ENCODE measurements around the gene SPOPL. TPM values are rescaled to one million over a fixed set of nuclear protein-coding genes. Genes with fewer than 3 reads are reported as not detected.

Gene SPOPL
- total RNA-seq, 1 experiment from 2014 or later, result 13.6 TPM

DNA sequence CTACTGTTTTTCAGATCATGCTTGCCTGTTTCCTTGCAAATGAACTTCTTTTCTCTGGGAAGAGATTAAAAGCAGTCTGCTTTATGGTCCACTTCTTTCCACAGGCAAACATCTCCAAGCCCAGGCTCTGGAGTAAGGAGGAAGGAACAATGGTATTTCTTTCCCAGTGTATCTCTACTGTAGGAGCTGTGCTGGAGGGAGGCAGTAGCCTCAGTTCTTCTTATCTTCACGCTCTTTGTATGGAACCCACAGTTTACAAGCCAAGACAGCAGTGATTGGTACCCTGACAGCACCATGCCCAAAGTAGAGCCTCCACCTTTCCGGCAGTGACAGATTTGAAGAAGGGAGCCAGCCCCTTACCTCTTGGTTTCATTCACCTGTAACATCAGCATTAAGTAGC lies 35.2 kb downstream of the SPOPL start:
- Histone ChIP-seq H2BK12ac (ENCODE audit: insufficient read length, low read depth, low read length) (no peak overlapping the region), H2AK5ac (ENCODE audit: insufficient read length, low read length) (no peak overlapping the region), H2BK120ac (ENCODE audit: low read depth, low read length, poor library complexity, severe bottlenecking) (no peak overlapping the region), H3K23ac (ENCODE audit: insufficient read length, low read depth, low read length) (no peak overlapping the region), H3K18ac (ENCODE audit: insufficient read length, low read depth, low read length) (no peak overlapping the region), H3K4me2 (ENCODE audit: insufficient read depth, insufficient read length, low read length) (no peak overlapping the region), H3K27ac (ENCODE audit: insufficient read length, low read depth, low read length) (no peak overlapping the region), H3K23me2 (ENCODE audit: insufficient read length, low read depth, low read length, poor library complexity, severe bottlenecking) (no peaks in the 10 kb centered on the region), H2BK5ac (ENCODE audit: insufficient read length, low read length) (no peak overlapping the region), H4K20me1 (ENCODE audit: control insufficient read depth, insufficient read depth, insufficient read length) (no peaks in the 10 kb centered on the region), H3K9ac (ENCODE audit: extremely low read depth, insufficient read length, low read length) (no peak overlapping the region), H3K79me1 (ENCODE audit: insufficient read depth, low read depth, low read length, poor library complexity, severe bottlenecking) (no peaks in the 10 kb centered on the region), H4K91ac (ENCODE audit: insufficient read length, low read depth, low read length) (no peak overlapping the region), H3K56ac (ENCODE audit: insufficient read length, low read depth, low read length) (no peak overlapping the region), H3T11ph (ENCODE audit: low read length) (no peak overlapping the region), H2BK15ac (ENCODE audit: low read depth, low read length) (no peak overlapping the region), H3K9me3 (ENCODE audit: control insufficient read depth, low read depth, low read length) (no peaks in the 10 kb centered on the region), H3K27me3 (ENCODE audit: insufficient read depth, low read length) (no peaks in the 10 kb centered on the region), H4K5ac (ENCODE audit: insufficient read length, low read depth, low read length) (no peak overlapping the region), H2BK20ac (ENCODE audit: low read depth, low read length, poor library complexity, severe bottlenecking) (no peak overlapping the region), H3K79me2 (ENCODE audit: insufficient read depth, low read length) (peaks cover 2% of the 10 kb centered on the region; the same call in 1 of the 2 replicates), H3K14ac (ENCODE audit: insufficient read depth, low read length) (no peak overlapping the region), H3K4ac (ENCODE audit: low read depth, low read length) (no peak overlapping the region), H4K8ac (replicated peaks; ENCODE audit: insufficient read length, low read depth, low read length) (no peak overlapping the region), H2AFZ (ENCODE audit: low read length) (no peak overlapping the region), H3K4me1 (ENCODE audit: insufficient read depth, low read length) (no peaks in the 10 kb centered on the region)
- H3K9me3 Mint-ChIP-seq, result peaks cover 44 to 48% of the 10 kb centered on the region in 2 experiments
- TF ChIP-seq, protein P1, sequence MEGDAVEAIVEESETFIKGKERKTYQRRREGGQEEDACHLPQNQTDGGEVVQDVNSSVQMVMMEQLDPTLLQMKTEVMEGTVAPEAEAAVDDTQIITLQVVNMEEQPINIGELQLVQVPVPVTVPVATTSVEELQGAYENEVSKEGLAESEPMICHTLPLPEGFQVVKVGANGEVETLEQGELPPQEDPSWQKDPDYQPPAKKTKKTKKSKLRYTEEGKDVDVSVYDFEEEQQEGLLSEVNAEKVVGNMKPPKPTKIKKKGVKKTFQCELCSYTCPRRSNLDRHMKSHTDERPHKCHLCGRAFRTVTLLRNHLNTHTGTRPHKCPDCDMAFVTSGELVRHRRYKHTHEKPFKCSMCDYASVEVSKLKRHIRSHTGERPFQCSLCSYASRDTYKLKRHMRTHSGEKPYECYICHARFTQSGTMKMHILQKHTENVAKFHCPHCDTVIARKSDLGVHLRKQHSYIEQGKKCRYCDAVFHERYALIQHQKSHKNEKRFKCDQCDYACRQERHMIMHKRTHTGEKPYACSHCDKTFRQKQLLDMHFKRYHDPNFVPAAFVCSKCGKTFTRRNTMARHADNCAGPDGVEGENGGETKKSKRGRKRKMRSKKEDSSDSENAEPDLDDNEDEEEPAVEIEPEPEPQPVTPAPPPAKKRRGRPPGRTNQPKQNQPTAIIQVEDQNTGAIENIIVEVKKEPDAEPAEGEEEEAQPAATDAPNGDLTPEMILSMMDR (conservative IDR thresholded peaks at IDR 0.05), result no peak
- peaks cover 40 to 56% (median 41%) of the 10 kb centered on the region in 3 experiments for H3K36me3 Mint-ChIP-seq (ENCODE audit: insufficient read depth in 1 of 3, low read depth in 3 of 3)
- H3K4me3 Mint-ChIP-seq, result 0 out of 5 replicates have a peak overlapping the region, but pooled peaks of 1 of the 2 experiments have one; percentile 13
- H3K27ac Mint-ChIP-seq, result peak overlapping the region; percentile 60 to 83 (median 65); a peak in 4 of 7 replicates
- DNase-seq, result no peak
- peaks cover 4% of the 10 kb centered on the region for H3K27me3 Mint-ChIP-seq (ENCODE audit: low read depth)
- whole genome bisulfite sequencing (ENCODE audit: extremely low coverage, insufficient read length, low lambda C conversion rate), result no CpG with 5 or more reads among the region's 2 CpGs
- H3K4me1 Mint-ChIP-seq, result peaks cover 23 to 35% of the 10 kb centered on the region in 2 experiments
